Posterior vena cava (tissue), 2 donors: ENCODE data around the gene PCSK6. TPM values are rescaled to one million over a fixed set of nuclear protein-coding genes. Genes with fewer than 3 reads are reported as not detected.
A peak's percentile ranks its signal among the peaks of the same experiment; 100 is the strongest.

ENCODE experiments used
- DNase-seq: peaks from one replicate; pipeline ENCODE4 v3.0.0-alpha.2; 2020; ENCODE audit warnings: low spot score
- intact Hi-C, 2 donors: fragments of 100-400 bp; cut with DNase I; formaldehyde crosslinking; loops; one replicate each; pipeline versions ENCODE4 v1.14.1 to v1.14.2; 2022 to 2023
- total RNA-seq, 2 donors: library from RNA; stranded (reverse); fragmentation: NEBNext Ultra II Directional; extraction: Animal tissue kit (Norgen Biotek cat#: 25700); gene quantifications; one replicate each; pipeline ENCODE4 v1.2.1, GENCODE V29; 2021
- donor health status: DM: yes; HTN: yes; CAD: no.
- donor health status: DM: yes; HTN: yes; CAD: no.

PCSK6 gene
- total RNA-seq, 2 donors from 2014 or later, result 9.2 to 9.8 TPM

DNA sequence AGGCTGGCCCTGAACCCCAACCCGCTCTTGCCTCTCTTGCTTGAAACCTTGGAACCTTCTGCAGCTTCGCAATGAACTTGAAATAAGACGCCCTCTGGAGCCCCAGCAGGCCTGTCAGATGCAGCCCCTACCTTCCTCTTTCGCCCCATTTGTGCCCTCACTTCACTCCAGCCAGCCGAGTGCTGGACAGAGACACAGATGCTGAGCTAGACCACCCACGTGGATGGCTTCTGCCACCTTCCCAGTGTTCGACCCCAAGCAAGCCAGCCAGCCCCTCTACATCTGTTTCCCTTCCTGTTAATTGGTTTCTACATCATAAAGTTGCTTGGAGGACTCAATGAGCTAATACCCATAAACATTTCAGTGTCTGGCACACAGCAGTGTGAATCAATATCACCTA lies 170.7 kb downstream of the PCSK6 start:
- DNase-seq, result no peak
- intact Hi-C loops, result no loop called here

DNA sequence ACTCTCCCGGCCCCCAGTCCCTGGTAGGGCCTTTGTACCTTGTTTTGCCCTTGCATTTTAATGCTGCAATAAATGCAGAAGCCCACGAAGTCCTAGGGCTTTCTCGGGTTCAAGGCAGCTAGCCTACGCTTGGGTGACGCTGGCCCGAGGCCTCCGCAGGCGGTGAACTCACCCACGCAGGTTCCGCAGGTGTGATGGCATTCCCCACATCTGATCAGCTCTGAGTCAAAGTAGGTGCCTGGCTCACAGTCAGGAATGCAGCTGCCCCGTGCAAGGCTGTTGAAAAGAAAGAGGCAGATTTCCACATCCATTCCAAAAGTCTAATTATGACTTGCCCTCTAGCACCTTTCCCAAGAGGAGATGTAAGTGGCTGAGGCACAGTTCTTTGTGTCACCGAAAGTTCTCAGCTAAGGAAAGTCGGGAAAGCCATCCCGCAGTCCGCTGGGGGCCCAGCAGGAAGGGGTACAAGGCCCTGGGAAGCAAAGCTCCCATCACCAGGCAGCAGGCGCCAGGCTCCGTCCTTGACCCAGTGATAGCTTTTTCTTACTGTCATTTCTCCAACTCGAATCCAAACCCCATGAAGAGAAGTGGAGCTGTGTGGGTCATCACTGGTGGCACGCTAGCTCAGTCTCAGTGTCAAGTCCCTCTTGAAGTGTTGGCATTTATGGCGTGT lies 171.2 kb downstream of the PCSK6 start:
- intact Hi-C loops, result no loop called here
- DNase-seq, result no peak

DNA sequence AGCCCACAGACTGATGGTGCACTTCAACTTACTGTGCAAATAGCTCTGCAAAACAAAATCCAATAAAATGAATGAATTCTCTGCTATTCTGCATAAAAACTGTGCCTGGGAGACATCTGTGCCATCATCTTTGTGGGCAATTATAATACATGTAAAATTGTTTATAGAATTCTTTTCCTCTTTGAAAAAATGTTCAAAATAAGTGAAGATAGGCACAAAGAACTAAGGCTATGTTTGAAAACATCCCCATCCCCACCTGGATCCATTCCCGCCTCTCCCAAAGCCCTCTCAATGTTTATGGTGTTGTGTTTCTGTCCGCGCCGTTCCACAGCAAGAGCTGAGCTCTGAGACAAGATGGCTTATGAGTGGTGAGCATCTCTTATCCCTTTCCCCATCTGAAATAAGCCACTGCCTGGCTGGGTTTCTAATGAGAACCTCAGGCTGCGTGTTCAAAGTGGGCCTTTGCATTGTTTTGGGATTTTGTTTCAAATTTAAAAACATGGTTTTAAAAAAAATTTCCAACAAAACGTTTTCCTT lies 172.1 kb downstream of the PCSK6 start:
- no peak for DNase-seq
- intact Hi-C loops, result no loop called here

DNA sequence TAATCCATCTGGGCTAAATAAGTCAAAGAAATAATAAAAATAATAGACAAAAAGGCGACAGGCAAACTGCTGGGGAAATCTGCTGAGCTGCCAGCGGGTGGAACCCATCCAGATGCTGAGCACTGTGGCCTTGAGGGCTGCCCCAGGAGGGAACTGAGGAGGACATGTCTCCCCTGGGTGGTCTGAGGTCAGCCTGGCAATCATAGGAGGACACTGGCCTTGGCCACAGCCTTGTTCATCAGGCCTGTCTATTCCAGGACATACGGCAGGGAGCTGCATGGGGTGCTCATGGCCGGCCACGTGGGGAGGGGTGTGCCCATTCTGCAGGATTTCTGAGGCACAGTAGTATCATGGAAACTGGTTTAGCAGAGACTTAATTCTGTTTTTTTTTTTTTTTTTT lies 173.0 kb downstream of the PCSK6 start:
- intact Hi-C loops, result no loop called here
- DNase-seq, result no peak

DNA sequence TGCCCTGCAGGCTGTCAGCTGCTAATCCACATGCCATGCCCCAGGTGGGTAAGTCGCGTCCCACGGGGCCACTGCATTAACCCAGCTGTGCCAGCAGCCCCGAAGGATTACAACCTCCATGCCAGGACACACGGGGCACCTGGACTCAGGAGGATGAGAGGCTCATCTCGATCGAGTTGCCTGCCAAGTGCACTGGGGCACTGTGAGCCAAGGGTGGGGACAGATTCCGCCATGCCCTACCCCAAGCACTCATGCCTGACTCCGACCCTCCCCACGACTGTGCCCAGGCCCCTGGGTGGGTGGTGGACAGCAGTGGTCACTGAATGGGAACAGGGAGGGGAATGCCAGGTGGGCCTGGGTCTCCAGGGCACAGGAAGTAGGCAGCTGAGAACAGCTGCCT lies 173.8 kb downstream of the PCSK6 start:
- DNase-seq, result peak; percentile 76
- intact Hi-C loops, result no loop called here

DNA sequence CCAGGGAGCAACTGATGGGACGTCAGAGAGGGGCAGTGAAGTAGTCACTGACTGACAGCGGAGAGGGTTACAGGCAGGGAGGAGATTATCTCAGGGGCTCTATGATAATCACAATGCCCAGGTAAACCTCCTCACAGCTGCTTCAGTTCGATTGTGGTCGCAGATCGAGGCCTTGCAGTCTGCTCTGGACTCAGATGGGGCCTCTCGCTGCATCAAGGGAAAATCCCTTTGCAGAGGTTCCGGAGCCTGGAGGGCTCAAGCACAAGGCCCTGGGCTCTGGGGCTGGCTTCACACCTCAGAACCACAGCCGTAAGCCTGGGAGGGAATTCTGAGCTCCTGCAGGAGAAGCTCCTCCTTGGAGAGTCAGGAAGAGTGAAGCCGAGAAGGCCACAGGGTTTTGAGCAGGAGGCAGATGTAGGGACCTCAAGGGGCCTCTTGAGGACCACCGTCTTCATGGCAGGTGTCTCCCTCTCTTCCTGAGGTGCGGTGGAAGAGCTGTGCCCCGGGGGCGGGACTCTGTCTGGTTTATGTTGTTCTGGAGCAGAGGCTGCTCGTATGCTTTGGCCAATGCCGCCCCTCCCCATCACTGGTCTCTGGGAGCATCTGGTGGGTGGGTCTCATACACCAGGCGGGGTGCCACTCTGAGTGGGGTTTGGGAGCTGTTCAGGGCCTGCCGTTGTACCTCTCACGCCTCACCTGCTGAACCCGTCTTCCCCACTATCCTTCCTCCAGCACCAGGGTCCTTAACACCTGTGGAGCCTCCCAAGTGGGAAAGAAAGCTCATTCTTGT lies 175.0 kb downstream of the PCSK6 start:
- intact Hi-C loops, result no loop called here
- peak; percentile 59 for DNase-seq

DNA sequence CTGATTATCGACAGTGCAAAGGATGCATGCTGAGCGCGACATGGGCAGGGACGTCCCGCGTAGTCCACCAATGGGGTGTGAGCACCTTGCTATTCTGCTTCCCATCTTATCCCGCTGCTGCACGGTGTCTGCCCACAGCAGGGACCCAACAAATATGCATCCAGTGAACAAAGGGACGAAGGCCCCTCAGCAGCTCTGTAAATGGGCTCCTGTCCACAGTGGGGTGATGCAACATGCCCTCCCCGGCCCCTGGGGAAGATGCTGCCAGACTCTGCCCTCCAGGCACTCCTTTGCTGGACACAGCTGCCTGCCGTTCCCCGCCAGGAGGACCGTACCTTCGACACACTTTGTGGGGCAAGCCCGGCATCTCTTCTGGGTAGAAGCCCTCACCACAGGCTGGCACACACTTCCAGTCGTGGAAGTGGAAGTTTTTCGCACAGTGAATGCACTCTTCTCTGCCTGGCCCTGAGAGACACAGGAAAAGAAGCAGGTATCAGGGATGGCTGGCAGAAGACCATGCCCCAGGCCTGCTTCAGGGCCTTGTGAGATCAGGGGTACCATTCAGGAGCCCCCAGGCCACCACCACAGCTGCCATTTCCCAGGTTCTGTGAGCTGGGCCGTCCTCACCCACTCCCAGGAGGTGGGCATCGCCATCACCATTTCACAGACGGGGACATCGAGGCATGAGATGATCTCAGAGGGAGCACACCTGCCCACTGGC lies 176.3 kb downstream of the PCSK6 start:
- DNase-seq, result peak; percentile 76
- intact Hi-C loops, result no loop called here

DNA sequence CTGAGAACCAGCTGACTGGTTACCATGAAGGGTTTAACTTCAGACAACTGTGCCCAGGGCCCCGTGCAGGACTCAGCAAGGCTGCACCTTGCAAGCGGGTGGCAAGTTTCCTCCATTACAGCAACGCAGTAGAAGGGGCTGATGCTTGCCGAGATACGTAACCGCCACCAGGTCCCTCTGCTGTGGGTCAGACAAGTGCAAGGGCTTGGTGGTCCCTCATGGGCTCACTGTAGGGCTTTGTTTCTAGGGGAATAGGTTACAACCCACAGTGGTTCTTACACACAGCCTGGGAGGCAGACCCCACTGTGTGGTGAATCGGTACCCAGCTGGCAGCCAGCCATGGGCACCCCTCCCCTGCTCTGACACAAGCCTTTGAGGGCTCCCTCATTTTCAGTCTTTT lies 179.0 kb downstream of the PCSK6 start:
- intact Hi-C loops, result no loop called here
- peak; percentile 38 for DNase-seq

DNA sequence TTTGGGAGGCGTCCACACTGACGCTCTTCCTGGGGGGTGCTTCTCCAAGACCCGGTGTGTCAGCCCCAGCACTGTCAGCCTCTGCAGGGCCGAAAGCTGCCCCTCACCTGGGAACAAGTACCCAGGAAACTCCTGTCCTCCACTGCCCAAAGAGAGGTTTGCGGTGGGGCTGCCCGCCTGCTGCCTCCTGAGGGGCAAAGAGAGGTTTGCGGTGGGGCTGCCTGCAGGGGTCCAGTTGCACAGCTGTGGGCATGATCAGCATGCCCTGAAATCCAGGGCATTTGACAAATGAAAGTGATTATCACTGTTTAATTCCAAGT lies 179.4 kb downstream of the PCSK6 start:
- no peak for DNase-seq
- intact Hi-C loops, result no loop called here

DNA sequence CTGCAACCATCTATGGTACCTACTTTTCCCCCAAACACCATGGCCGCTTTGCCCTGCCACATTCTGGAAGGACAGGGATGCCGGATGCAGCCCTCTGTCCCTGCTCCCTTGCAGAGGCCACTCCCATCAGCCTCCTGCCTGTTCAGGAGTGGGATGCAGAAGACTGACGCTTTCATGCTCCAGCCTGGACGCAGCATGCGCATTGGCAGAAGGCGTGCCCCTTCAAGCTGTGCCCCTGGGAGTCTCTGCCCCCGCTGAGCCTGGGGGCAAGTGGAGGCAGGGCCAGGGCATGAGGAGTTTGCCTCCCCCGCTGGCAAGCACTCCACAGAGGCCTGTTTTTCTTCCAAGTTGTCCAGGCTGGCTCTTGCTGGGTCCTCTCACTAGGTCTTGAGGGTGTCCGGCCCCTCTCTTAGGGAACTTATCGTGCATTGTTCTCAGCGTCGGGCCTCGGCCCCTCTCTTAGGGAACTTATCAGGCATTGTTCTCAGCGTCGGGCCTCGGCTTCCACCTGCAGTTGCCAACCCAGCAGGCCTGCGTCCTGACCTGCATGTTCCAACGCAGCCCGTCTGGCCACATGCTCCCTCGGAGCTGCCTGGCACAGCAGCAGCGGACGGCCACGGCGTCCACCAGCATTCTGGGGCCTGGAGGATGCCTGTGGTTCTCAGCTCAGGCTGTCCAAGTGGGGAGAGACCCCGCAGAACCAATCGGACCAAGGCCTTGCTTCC lies 179.9 kb downstream of the PCSK6 start:
- intact Hi-C loops, result loop anchor here in 1 of 2 donors (10.0 kb wide), 1 partner anchor 185 kb away; no protein-coding TSS in a partner anchor
- DNase-seq, result peak; percentile 68

DNA sequence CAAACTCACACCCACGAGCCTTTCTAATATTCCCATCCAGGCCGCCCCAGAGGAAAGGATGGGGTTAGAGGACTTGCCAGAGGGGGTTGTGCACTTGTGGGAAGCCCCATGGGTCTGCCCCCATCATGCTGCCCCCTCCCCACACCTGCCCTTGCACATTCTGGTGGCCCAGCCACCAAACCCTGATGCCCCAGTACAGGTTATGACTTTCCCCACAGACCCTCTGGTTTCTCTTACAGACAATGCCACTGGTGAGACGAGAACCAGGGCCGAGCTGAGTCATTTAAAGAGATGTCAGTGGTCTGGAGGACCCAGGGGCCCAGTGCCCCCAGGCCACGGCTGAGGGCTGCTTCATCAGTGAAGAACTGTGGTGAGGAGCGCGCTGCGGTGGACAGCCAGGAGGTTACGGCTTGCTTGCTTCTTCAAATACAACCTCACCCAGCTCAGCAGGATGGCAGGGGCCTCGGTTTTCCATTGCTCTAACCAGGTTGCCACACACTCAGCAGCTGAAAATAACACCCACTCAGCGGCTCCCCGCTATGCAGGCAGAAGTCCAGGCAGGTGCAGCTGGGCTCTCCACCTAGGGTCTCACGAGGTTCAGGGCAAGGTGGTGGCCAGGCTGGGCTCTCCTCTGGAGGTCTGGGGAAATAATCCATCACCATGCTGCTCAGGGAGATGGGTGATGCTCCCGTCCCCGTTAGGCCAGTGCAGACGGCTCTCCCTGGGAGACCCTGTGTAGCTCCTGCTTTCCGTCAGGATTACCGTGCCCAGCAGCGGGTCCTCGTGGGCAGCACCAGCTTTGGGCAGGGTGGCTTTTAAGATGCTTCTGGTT lies 180.7 kb downstream of the PCSK6 start:
- DNase-seq, result no peak
- intact Hi-C loops, result loop anchor here in 1 of 2 donors (10.0 kb wide), 1 partner anchor 186 kb away; no protein-coding TSS in a partner anchor

DNA sequence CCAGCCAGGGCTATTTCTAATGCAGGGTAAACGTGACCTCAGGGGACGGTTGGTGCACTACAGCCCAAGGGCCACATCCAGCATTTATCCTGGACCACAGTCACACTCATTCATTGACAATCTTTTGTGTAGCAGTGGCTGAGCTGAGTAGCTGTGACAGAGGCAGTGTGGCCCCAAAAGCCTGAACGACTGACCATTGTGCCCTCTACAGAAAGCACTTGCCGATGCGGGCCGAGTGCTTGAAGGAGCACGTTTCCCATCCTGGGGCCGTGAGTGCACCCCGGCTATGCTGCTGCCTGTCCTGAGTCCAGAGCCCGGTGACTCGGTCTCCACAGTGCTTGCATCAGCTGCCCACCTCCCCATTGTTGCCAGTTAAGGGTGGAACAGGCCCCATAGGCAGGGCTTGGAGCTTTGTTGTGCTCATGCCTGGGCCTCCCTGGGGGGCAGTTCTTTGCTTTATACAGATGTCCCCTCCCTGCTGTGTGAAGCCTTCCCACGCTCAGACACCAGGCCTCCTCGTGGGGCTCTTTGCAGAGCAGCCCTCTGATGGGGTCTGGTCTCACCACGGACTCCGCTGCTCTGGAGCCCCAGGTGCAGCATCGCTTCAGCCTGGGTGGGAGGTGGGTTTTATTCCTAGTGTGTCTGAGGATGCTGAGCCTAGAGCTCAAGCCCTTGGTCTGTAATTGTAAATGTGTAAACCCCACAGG lies 181.5 kb downstream of the PCSK6 start:
- peak; percentile 79 for DNase-seq
- intact Hi-C loops, result loop anchor here in 1 of 2 donors (10.0 kb wide), 1 partner anchor 187 kb away; no protein-coding TSS in a partner anchor

DNA sequence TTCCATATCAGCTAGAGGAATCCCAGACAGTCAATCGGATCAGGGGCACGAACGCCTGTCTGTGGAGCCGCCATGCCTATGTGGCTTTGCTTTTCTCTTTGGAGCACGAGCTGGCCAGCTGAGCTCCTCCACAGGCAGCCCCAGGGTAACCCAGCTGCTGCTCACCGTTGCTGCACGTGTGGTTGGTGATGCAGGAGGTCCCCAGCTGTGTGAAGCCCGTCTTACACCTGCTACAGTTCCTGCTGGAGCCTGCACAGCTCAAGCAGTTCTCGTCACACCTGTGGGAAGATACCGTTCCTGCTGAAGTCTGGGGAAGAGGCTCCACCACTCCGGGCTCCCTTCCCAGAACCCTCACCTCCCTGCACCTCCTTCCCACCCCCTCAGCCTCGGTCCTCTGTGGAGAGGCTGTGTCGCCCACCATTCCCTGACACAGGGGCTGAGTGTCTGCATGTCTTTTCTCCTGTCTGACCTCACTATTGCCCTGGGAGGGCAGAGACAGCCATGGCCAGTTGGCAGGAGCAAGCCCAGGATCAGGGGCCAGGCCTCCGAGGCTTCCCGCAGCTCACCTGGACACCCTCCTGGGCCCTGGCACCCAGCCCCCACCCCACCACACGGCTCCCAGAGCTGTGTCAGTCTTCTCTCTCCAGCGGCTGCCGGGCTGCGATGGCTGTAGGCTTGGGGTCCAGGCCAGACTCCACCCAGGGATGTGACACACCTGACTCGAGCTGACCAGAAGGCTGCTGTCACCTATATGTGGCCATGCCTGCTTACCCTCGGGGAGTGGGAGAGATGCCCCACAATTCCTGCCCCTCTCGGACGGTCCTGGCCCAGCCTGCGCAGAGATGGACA lies 182.2 kb downstream of the PCSK6 start:
- intact Hi-C loops, result loop anchor here in 1 of 2 donors (10.0 kb wide), 1 partner anchor 188 kb away; no protein-coding TSS in a partner anchor
- peak; percentile 71 for DNase-seq

DNA sequence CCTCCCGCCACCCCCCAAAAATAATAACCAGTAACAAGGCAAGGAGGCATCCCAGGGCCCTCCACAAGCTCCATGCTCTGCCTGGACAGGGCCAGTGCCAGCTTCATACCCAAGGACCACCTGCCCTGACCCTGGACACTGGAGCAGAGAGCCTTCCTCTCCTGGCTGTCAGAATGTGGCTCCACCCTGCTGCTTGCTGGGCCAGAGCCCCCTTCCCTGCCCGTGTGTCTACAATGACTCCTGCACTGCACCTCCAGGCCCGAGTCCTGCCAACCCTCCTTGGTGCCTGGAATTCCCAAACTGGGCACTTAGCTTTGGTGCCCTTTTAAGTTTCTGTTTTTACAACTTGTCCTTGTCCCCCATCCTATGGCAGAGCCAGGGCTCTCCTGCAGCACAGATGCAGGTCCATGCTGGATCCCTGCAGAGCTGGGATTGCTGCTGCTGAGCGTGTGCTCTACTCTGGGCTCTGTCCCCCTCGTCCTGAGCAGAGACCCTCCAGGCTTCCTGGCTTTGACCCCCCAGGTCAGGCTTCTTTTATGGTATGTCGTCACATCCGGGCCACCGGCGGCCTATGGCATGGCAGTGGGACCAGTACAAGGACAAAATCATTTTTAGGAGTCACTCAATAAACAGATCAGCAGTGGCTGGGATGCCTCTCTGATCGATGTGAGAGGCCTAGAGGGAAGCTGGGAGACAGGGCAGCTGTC lies 183.0 kb downstream of the PCSK6 start:
- intact Hi-C loops, result loop anchor here in 1 of 2 donors (10.0 kb wide), 1 partner anchor 188 kb away; no protein-coding TSS in a partner anchor
- peak; percentile 71 for DNase-seq

DNA sequence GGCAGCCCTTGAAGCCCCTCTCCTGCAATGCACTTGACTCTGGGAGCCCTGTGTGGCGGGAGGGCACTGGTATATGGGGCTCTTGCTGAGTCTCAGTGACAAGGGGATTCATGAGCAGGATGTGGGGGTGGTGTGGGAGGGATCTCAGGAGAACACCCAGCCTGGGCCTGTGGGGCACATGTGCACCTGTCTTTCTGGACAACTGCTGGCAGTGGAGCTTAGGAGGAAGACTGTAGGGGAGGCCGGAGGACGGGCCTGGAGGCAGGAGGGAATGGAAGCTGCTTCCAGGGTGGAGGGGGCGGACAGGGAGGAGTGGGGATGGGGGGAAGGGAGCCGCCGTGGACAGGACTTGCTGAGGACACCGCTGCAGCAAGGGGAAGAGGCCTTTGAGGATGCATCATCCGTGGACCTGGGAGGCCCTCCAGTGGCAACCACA lies 183.7 kb downstream of the PCSK6 start:
- peak; percentile 68 for DNase-seq
- intact Hi-C loops, result loop anchor here in 1 of 2 donors (10.0 kb wide), 1 partner anchor 189 kb away; no protein-coding TSS in a partner anchor

DNA sequence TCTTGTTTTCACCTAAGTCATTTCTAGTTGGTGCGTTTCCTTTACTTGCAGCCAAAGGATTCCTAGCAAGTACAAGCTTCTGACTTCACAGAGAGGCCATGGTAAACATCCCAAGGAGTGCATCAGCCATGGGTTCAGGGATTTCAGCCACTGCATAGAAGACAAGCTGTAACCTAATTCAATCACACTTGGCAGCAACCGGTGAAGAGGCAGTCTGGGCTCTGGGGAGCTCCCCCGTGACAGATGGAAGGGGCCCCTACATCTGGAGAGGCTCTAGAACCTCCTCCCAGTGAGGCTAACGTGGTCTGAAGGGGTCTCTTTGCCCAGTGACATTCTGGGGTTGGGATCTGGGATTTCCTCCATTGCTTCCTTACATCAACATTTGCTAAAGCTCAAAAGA lies 186.1 kb downstream of the PCSK6 start:
- intact Hi-C loops, result loop anchor here in 1 of 2 donors (5.0 to 10.0 kb wide), 2 partner anchors 191 to 349 kb away; partner anchors contain the start of gene TM2D3

More for the DNA sequence above, 186.1 kb downstream of the PCSK6 start:
- no peak for DNase-seq
